ENCODE data around the gene AKR1B1. TPM values are rescaled to one million over a fixed set of nuclear protein-coding genes. Genes with fewer than 3 reads are reported as not detected.

Gene AKR1B1
- total RNA-seq, 3 donors from 2014 or later (not counting 1 experiment from before 2014, with no cell fraction given) = 68.4 to 106 (median 85.1) TPM

DNA sequence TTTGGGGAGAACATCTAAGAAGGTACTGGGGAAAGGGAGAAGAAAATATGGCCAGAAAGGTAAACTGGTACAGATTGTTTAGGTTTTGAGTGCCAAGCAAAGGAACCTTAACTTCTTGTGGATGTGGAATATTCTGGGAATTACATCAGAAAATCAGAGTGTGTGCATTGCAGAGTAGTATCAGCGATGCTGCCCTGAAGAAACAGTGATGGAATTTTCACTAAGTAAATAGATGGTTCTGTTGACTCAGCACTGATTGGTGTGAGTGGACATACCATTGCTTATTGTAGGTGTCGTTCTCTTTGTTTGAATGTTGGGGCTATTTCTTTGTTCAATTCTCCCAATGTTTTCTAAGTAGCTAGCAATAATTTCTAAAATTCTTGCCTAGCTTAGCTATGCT lies 24.4 kb upstream of the AKR1B1 start:
- ATAC-seq = no peak
- 96% methylated on average over 1 of the region's 2 CpGs for WGBS (ENCODE audit: insufficient coverage)
- H3K27me3 Mint-ChIP-seq (ENCODE audit: low read depth in 2 of 2) = peaks cover 19 to 33% of the 10 kb centered on the region in 2 donors
- H3K4me3 Mint-ChIP-seq = no peak overlapping the region
- Histone ChIP-seq H3K27ac (ENCODE audit: low read length) (no peak overlapping the region), H3K9me3 (ENCODE audit: control insufficient read depth, insufficient read depth, low read length) (no peaks in the 10 kb centered on the region), H3K36me3 (ENCODE audit: control insufficient read depth, insufficient read depth, low read length) (no peaks in the 10 kb centered on the region), H3K27me3 (ENCODE audit: control insufficient read depth, insufficient read depth, low read length) (no peaks in the 10 kb centered on the region), H3K4me1 (ENCODE audit: control insufficient read depth, insufficient read depth, low read length) (no peaks in the 10 kb centered on the region), H3K4me3 (ENCODE audit: low read length) (no peak overlapping the region)
- DNase-seq = no peak
- H3K36me3 Mint-ChIP-seq = no peaks in the 10 kb centered on the region
- intact Hi-C loops (cut with micrococcal nuclease) = no loop called here
- H3K4me1 Mint-ChIP-seq = no peaks in the 10 kb centered on the region
- H3K27ac Mint-ChIP-seq = no peak overlapping the region
- H3K9me3 Mint-ChIP-seq = no peaks in the 10 kb centered on the region
- TF ChIP-seq, protein P1, sequence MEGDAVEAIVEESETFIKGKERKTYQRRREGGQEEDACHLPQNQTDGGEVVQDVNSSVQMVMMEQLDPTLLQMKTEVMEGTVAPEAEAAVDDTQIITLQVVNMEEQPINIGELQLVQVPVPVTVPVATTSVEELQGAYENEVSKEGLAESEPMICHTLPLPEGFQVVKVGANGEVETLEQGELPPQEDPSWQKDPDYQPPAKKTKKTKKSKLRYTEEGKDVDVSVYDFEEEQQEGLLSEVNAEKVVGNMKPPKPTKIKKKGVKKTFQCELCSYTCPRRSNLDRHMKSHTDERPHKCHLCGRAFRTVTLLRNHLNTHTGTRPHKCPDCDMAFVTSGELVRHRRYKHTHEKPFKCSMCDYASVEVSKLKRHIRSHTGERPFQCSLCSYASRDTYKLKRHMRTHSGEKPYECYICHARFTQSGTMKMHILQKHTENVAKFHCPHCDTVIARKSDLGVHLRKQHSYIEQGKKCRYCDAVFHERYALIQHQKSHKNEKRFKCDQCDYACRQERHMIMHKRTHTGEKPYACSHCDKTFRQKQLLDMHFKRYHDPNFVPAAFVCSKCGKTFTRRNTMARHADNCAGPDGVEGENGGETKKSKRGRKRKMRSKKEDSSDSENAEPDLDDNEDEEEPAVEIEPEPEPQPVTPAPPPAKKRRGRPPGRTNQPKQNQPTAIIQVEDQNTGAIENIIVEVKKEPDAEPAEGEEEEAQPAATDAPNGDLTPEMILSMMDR (IDR thresholded peaks at IDR 0.05) = no peak

DNA sequence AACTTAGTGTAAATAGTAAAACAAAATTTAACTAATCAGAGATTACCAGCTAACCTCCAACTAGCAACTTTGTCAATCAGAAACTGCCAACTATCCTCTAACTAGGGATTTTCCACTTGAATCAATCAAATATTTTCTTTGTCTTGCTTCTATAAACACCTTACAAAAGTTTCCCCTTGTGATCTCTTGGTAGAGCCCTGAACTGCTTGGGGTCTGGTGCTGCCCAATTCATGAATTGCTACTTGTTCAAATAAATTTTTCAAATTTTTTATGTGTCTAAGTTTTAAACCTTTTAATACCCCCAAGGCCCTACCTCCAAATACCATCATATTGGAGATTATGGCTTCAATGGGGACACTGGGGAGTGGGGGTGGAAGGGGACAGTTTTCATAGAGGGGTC lies 24.0 kb upstream of the AKR1B1 start:
- Histone ChIP-seq H3K4me1 (ENCODE audit: control insufficient read depth, insufficient read depth, low read length) (no peaks in the 10 kb centered on the region), H3K9me3 (ENCODE audit: control insufficient read depth, insufficient read depth, low read length) (no peaks in the 10 kb centered on the region), H3K36me3 (ENCODE audit: control insufficient read depth, insufficient read depth, low read length) (no peaks in the 10 kb centered on the region), H3K27ac (ENCODE audit: low read length) (no peak overlapping the region), H3K4me3 (ENCODE audit: low read length) (no peak overlapping the region), H3K27me3 (ENCODE audit: control insufficient read depth, insufficient read depth, low read length) (no peaks in the 10 kb centered on the region)
- intact Hi-C loops (cut with micrococcal nuclease) = no loop called here
- Mint-ChIP-seq H3K36me3 (no peaks in the 10 kb centered on the region), H3K4me3 (no peak overlapping the region), H3K9me3 (no peaks in the 10 kb centered on the region), H3K4me1 (no peaks in the 10 kb centered on the region), H3K27ac (no peak overlapping the region), H3K27me3 (ENCODE audit: low read depth in 2 of 2) (peaks cover 18 to 37% of the 10 kb centered on the region in 2 donors)
- DNase-seq (no peak), ATAC-seq (no peak)
- TF ChIP-seq, protein P1 (IDR thresholded peaks at IDR 0.05) = no peak

DNA sequence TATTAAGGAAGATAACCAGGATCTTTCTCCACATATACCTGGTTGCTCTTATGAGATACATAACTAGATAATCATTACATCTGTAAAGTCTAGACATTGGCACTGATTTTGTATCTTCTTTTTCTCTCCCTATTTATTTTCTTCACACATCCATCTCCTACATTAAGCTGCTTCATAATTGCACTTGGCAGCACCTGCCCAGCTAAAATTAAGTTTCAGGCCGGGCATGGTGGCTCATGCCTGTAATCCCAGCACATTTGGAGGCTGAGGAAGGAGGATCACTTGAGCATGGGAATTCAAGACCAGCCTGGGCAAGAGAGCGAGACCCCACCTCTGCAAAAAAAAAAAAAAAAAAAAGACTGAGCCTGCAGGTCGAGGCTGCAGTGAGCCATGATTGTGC lies 22.3 kb upstream of the AKR1B1 start:
- Histone ChIP-seq H3K27ac (ENCODE audit: low read length) (no peak overlapping the region), H3K36me3 (ENCODE audit: control insufficient read depth, insufficient read depth, low read length) (no peaks in the 10 kb centered on the region), H3K9me3 (ENCODE audit: control insufficient read depth, insufficient read depth, low read length) (no peaks in the 10 kb centered on the region), H3K27me3 (ENCODE audit: control insufficient read depth, insufficient read depth, low read length) (no peaks in the 10 kb centered on the region), H3K4me1 (ENCODE audit: control insufficient read depth, insufficient read depth, low read length) (no peaks in the 10 kb centered on the region), H3K4me3 (ENCODE audit: low read length) (no peak overlapping the region)
- H3K27me3 Mint-ChIP-seq (ENCODE audit: low read depth in 2 of 2) = peaks cover 16 to 44% of the 10 kb centered on the region in 2 donors
- no peaks in the 10 kb centered on the region for H3K36me3 Mint-ChIP-seq
- DNase-seq = no peak
- intact Hi-C loops (cut with micrococcal nuclease) = no loop called here
- no peak overlapping the region for H3K27ac Mint-ChIP-seq
- 83% methylated on average over 2 of the region's 3 CpGs for whole genome bisulfite sequencing (ENCODE audit: insufficient coverage)
- H3K4me3 Mint-ChIP-seq = no peak overlapping the region
- no peaks in the 10 kb centered on the region for H3K9me3 Mint-ChIP-seq
- no peak for ATAC-seq
- TF ChIP-seq, protein P1 (IDR thresholded peaks at IDR 0.05) = no peak
- H3K4me1 Mint-ChIP-seq = no peaks in the 10 kb centered on the region

DNA sequence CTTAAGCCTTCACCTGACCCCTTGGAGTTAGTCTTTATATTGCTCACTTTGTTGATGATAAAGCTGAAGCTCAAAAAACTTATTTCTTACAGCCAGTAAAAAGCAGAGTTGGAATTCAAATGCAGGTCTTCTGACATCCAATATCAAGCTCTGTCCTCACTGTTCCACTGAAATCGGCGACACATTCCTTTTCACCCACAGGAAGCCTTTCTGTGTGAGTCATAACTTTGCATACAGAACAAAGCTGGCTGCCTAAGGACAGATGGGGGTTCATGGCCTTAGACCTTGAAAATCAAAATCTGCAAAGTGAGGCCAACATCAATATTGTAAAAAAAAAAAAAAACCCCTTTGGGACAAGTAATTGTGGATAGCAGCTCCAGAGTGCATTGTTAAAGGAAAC lies 21.8 kb upstream of the AKR1B1 start:
- intact Hi-C loops (cut with micrococcal nuclease) = no loop called here
- H3K9me3 Mint-ChIP-seq = no peaks in the 10 kb centered on the region
- H3K36me3 Mint-ChIP-seq = no peaks in the 10 kb centered on the region
- ATAC-seq (no peak), DNase-seq (no peak)
- Histone ChIP-seq H3K9me3 (ENCODE audit: control insufficient read depth, insufficient read depth, low read length) (no peaks in the 10 kb centered on the region), H3K4me3 (ENCODE audit: low read length) (no peak overlapping the region), H3K36me3 (ENCODE audit: control insufficient read depth, insufficient read depth, low read length) (no peaks in the 10 kb centered on the region), H3K27me3 (ENCODE audit: control insufficient read depth, insufficient read depth, low read length) (no peaks in the 10 kb centered on the region), H3K4me1 (ENCODE audit: control insufficient read depth, insufficient read depth, low read length) (no peaks in the 10 kb centered on the region), H3K27ac (ENCODE audit: low read length) (no peak overlapping the region)
- WGBS (ENCODE audit: insufficient coverage) = 80% methylated on average over 2 of the region's 2 CpGs
- H3K4me1 Mint-ChIP-seq = no peaks in the 10 kb centered on the region
- TF ChIP-seq, protein P1 (IDR thresholded peaks at IDR 0.05) = no peak
- no peak overlapping the region for H3K4me3 Mint-ChIP-seq
- no peak overlapping the region for H3K27ac Mint-ChIP-seq
- H3K27me3 Mint-ChIP-seq (ENCODE audit: low read depth in 2 of 2) = peaks cover 16 to 43% of the 10 kb centered on the region in 2 donors

All from natural killer cell (primary cell).